Gastrocnemius medialis (tissue), 4 donors: ENCODE data around the gene APOBR. TPM values are rescaled to one million over a fixed set of nuclear protein-coding genes. Genes with fewer than 3 reads are reported as not detected.
A peak's percentile ranks its signal among the peaks of the same experiment; 100 is the strongest.

Experiments used
- ATAC-seq, 2 donors: fragments of 150-250 bp; one replicate each; pipeline ENCODE4 v1.9.1; 2016
- DNase-seq, 2 donors: peaks; one replicate each; pipeline ENCODE4 v3.0.0-alpha.2; 2019
- H3K27ac ChIP-seq, 4 donors: fragments of 200-600 bp; sonication (generic); 1 replicate in 1 of 4; 2 replicates in 3 of 4; pipeline ENCODE4 v1.5.1; 2016 to 2018; ENCODE audit warnings: mild to moderate bottlenecking in 2 of 4, moderate library complexity in 1 of 4
- H3K27me3 ChIP-seq, 3 donors: fragments of 200-600 bp; sonication (generic) in 2 of 3; 1 replicate in 1 of 3; 2 replicates in 2 of 3; pipeline versions ENCODE4 v1.5.1 to v1.6.0; 2016 to 2019; ENCODE audit warnings: mild to moderate bottlenecking in 1 of 3, moderate library complexity in 1 of 3
- H3K36me3 ChIP-seq, 2 donors: fragments of 200-600 bp; sonication (generic) in 1 of 2; one replicate each; pipeline ENCODE4 v1.5.1; 2017 to 2018
- H3K4me1 ChIP-seq, 2 donors: fragments of 200-600 bp; sonication (generic) in 1 of 2; one replicate each; pipeline ENCODE4 v1.5.1; 2016 to 2017; ENCODE audit warnings: mild to moderate bottlenecking in 2 of 2
- H3K4me3 ChIP-seq, 4 donors: fragments of 200-600 bp; sonication (generic) in 3 of 4; 1 replicate in 1 of 4; 2 replicates in 3 of 4; pipeline ENCODE4 v1.5.1; 2016 to 2019; ENCODE audit warnings: mild to moderate bottlenecking in 2 of 4
- H3K9me3 ChIP-seq, 3 donors: fragments of 200-600 bp; sonication (generic) in 2 of 3; 1 replicate in 1 of 3; 2 replicates in 2 of 3; pipeline ENCODE4 v1.5.1; 2016 to 2019
- POLR2A ChIP-seq, 2 donors: fragments of 450-650 bp; IDR thresholded peaks; one replicate each; pipeline ENCODE4 v1.6.1; 2017; ENCODE audit warnings: antibody characterized with exemption in 2 of 2, mild to moderate bottlenecking in 2 of 2, moderate library complexity in 2 of 2
- in situ Hi-C, 4 donors: fragments of 200-750 bp; cut with MboI; loops; one replicate each; pipeline versions ENCODE4 v1.15.0 to v1.8.0; 2017; ENCODE audit warnings: low sequenced_read_pairs in 4 of 4
- intact Hi-C: fragments of 100-400 bp; cut with DNase I; formaldehyde crosslinking; loops from one replicate; pipeline ENCODE4 v1.15.1; 2023; ENCODE audit warnings: low total_unique reads
- total RNA-seq, 4 donors: library from RNA; depleted of rRNA; stranded (reverse); fragments of >200 nt; gene quantifications; one replicate each; pipeline versions ENCODE4 v1.1.0 to v1.2.3, GENCODE V29; 2016
- TF ChIP-seq, protein P1 (sequence below), 5 experiments: fragments of 450-650 bp in 3 of 5; fragments of 200-600 bp in 2 of 5; sonication (generic) in 2 of 5; IDR thresholded peaks in 4 of 5; conservative IDR thresholded peaks in 1 of 5; 1 replicate in 4 of 5; 2 replicates in 1 of 5; pipeline ENCODE4 v1.5.1; 2016 to 2019; ENCODE audit warnings: antibody characterized with exemption in 5 of 5, mild to moderate bottlenecking in 3 of 5, moderate library complexity in 3 of 5

APOBR gene
- total RNA-seq, 4 donors from 2014 or later = 0.15 to 1.4 (median 0.54) TPM

- in situ Hi-C loops = loop anchor here (5.0 to 25.0 kb wide), 3 partner anchors 56 to 121 kb away; partner anchors contain the start of genes SGF29 (in 3 of the 4) and SULT1A1 (in 1 of the 4)
Measured at GRCh38 chr16:28491230-28491969, 3.0 kb upstream of the APOBR start.

DNA sequence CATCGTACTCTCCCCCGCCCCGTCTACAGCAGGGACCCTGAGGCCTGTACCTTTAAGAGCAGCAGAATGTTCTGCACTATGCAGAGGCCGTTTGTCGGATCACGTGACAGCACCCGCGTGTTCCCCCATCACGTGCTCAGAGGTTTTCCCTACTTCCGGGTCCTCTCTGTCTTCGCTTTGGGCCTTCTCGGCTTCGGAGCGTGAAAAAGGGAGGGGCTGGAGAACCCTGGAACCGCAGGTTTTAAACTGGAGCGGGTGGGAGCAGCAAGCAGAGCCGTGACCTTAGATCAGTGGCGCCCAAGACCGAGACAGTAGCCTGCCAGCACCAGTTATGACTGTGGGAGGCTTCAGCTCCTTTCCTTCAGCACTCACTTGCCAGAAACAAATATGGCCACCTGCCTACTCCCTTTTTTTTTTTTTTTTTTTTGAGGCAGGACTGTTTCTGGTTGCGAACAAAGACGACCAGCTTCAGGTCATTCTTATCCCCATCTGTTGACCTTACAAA, 2.4 kb upstream of the APOBR start, which contains the start of gene CLN3:
CLN3 (minus strand) TSS at position 105 of the 505 bp plus-strand sequence. CDS start 315 bp downstream, outside the sequence.
- Histone ChIP-seq H3K36me3 (peaks cover 0 to 22% of the 10 kb centered on the region in 2 donors), H3K9me3 (no peaks in the 10 kb centered on the region), H3K27ac (peak within 1 kb of the TSS; percentile 89 to 98 (median 95)), H3K4me3 (peak within 1 kb of the TSS; percentile 83 to 97 (median 93)), H3K27me3 (no peaks in the 10 kb centered on the region), H3K4me1 (peaks cover 0 to 11% of the 10 kb centered on the region in 2 donors)
- in situ Hi-C loops (loop anchor here (5.0 to 25.0 kb wide), 3 partner anchors 55 to 120 kb away; partner anchors contain the start of genes SGF29 (in 3 of the 4) and SULT1A1 (in 1 of the 4)), intact Hi-C loops (loop anchor here (1.0 to 5.0 kb wide), 3 partner anchors 56 to 125 kb away; no protein-coding TSS in a partner anchor)
- peak; percentile 99 for ATAC-seq
- peak; percentile 93 to 95 for DNase-seq
- TF ChIP-seq, protein P1, sequence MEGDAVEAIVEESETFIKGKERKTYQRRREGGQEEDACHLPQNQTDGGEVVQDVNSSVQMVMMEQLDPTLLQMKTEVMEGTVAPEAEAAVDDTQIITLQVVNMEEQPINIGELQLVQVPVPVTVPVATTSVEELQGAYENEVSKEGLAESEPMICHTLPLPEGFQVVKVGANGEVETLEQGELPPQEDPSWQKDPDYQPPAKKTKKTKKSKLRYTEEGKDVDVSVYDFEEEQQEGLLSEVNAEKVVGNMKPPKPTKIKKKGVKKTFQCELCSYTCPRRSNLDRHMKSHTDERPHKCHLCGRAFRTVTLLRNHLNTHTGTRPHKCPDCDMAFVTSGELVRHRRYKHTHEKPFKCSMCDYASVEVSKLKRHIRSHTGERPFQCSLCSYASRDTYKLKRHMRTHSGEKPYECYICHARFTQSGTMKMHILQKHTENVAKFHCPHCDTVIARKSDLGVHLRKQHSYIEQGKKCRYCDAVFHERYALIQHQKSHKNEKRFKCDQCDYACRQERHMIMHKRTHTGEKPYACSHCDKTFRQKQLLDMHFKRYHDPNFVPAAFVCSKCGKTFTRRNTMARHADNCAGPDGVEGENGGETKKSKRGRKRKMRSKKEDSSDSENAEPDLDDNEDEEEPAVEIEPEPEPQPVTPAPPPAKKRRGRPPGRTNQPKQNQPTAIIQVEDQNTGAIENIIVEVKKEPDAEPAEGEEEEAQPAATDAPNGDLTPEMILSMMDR (IDR thresholded peaks at IDR 0.05 in 4 of 5, conservative IDR thresholded peaks at IDR 0.05 in 1 of 5) = no peak
- TF ChIP-seq POLR2A (IDR thresholded peaks at IDR 0.05) = peak; percentile 37 to 46

More at GRCh38 chr16:28491230-28491969, 3.0 kb upstream of the APOBR start:
- Histone ChIP-seq H3K9me3 (no peaks in the 10 kb centered on the region), H3K36me3 (peaks cover 0 to 28% of the 10 kb centered on the region in 2 donors), H3K4me1 (peaks cover 0 to 11% of the 10 kb centered on the region in 2 donors), H3K4me3 (peak overlapping the region; percentile 83 to 97 (median 93)), H3K27me3 (no peaks in the 10 kb centered on the region), H3K27ac (peak overlapping the region; percentile 89 to 98 (median 95))
- peak in 1 of 2 donors; percentile 53 for DNase-seq
- peak; percentile 61 to 62 for ATAC-seq
- intact Hi-C loops = loop anchor here (1.0 to 5.0 kb wide), 3 partner anchors 57 to 126 kb away; no protein-coding TSS in a partner anchor
- TF ChIP-seq POLR2A (IDR thresholded peaks at IDR 0.05) = no peak
- TF ChIP-seq, protein P1 (IDR thresholded peaks at IDR 0.05 in 4 of 5, conservative IDR thresholded peaks at IDR 0.05 in 1 of 5) = peak in 4 of 5 experiments; percentile 35 to 70 (median 62)

- H3K36me3 ChIP-seq = peaks cover 0 to 17% of the 10 kb centered on the region in 2 donors
- H3K4me3 ChIP-seq = peak overlapping the region; percentile 83 to 97 (median 93)
- DNase-seq = no peak
- peak overlapping the region; percentile 89 to 98 (median 95) for H3K27ac ChIP-seq
- TF ChIP-seq POLR2A (IDR thresholded peaks at IDR 0.05) = no peak
- TF ChIP-seq, protein P1 (IDR thresholded peaks at IDR 0.05 in 4 of 5, conservative IDR thresholded peaks at IDR 0.05 in 1 of 5) = no peak
- intact Hi-C loops = loop anchor here (5.0 kb wide), 1 partner anchor 125 kb away; no protein-coding TSS in a partner anchor
- H3K27me3 ChIP-seq = no peaks in the 10 kb centered on the region
- in situ Hi-C loops = loop anchor here (5.0 to 25.0 kb wide), 3 partner anchors 55 to 120 kb away; partner anchors contain the start of genes SGF29 (in 3 of the 4) and SULT1A1 (in 1 of the 4)
- peaks cover 0 to 11% of the 10 kb centered on the region in 2 donors for H3K4me1 ChIP-seq
- ATAC-seq = no peak
- H3K9me3 ChIP-seq = no peaks in the 10 kb centered on the region
Measured at GRCh38 chr16:28492511-28492910, 1.9 kb upstream of the APOBR start.

DNA sequence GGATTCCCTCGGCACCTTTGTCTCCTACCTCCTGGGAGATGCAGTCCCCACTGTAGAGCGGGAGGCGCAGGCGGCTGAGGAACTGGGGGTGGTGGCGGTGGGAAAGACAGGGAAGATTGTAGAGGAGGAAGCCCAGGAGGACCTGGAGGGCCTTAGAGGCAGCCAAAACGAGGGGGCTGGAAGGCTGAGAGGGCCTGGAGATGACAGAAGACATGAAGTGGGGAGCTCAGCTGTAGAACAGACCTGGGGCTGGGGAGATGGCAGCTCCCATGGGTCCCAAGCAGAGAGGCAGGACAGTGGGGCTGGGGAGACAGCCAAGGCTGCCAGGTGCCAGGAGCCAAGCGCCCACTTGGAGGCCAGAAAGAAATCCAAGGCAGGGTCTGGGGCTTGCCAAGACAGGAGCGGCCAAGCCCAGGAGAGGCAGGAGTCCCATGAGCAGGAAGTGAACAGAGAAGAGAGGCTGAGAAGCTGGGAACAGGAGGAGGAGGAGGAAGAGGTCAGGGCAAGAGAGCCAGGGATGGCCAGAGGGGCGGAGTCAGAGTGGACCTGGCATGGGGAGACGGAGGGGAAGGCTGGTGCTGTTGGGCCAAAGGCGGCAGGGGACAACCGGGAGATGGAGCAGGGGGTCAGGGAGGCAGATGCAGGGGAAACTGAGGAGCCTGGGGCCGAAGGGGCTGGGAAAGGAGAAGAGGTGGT, 803 bp downstream of the APOBR start:
- Histone ChIP-seq H3K9me3 (no peaks in the 10 kb centered on the region), H3K27me3 (no peaks in the 10 kb centered on the region), H3K27ac (peak overlapping the region in 1 of 4 donors; percentile 36), H3K4me1 (peaks cover 0 to 11% of the 10 kb centered on the region in 2 donors), H3K36me3 (no peaks in the 10 kb centered on the region), H3K4me3 (peak overlapping the region in 1 of 4 donors; percentile 27)
- ATAC-seq (no peak), DNase-seq (no peak)
- intact Hi-C loops (no loop called here), in situ Hi-C loops (loop anchor here in 1 of 4 donors (25.0 kb wide), 1 partner anchor 117 kb away; the partner anchor contains the start of gene SULT1A1)
- TF ChIP-seq, protein P1 (IDR thresholded peaks at IDR 0.05 in 4 of 5, conservative IDR thresholded peaks at IDR 0.05 in 1 of 5) = no peak
- no peak for TF ChIP-seq POLR2A (IDR thresholded peaks at IDR 0.05)
